Testis (tissue), 3 donors: Measurements from ENCODE around the gene CRACDL. TPM values are rescaled to one million over a fixed set of nuclear protein-coding genes. Genes with fewer than 3 reads are reported as not detected.

ENCODE experiments used
- DNase-seq: peaks from one replicate; pipeline ENCODE4 v3.0.0-alpha.2; 2019
- H3K27ac ChIP-seq, 2 donors: fragments of 200-600 bp; sonication (generic); one replicate each; pipeline ENCODE4 v1.5.1; 2019
- H3K27me3 ChIP-seq: fragments of 200-600 bp; sonication (generic); one replicate; pipeline ENCODE4 v1.5.1; 2019
- H3K36me3 ChIP-seq: fragments of 200-600 bp; sonication (generic); one replicate; pipeline ENCODE4 v1.5.1; 2017; ENCODE audit warnings: low read depth; ENCODE audit errors: missing control alignments
- H3K4me1 ChIP-seq: fragments of 200-600 bp; sonication (generic); one replicate; pipeline ENCODE4 v1.5.1; 2019
- H3K4me3 ChIP-seq, 2 donors: fragments of 200-600 bp; sonication (generic); one replicate each; pipeline ENCODE4 v1.5.1; 2017 to 2019
- H3K9me3 ChIP-seq: fragments of 200-600 bp; sonication (generic); one replicate; pipeline ENCODE4 v1.5.1; 2017
- CTCF ChIP-seq, 3 experiments: fragments of 450-650 bp in 2 of 3; fragments of 200-600 bp in 1 of 3; sonication (generic) in 1 of 3; IDR thresholded peaks; one replicate each; pipeline ENCODE4 v1.5.1; 2016 to 2019; ENCODE audit warnings: antibody characterized with exemption in 3 of 3, mild to moderate bottlenecking in 2 of 3, moderate library complexity in 1 of 3
- POLR2A ChIP-seq: fragments of 450-650 bp; IDR thresholded peaks from one replicate; pipeline ENCODE4 v1.6.1; 2017; ENCODE audit warnings: antibody characterized with exemption, mild to moderate bottlenecking, moderate library complexity
- WGBS, 2 donors: methylation state at CpG; one replicate each; pipeline ENCODE4 v1.1.5; 2018; 5-methylcytosine and 5-hydroxymethylcytosine counted together
- intact Hi-C: fragments of 100-400 bp; cut with DNase I; formaldehyde crosslinking; loops from one replicate; pipeline ENCODE4 v1.15.1; 2023; ENCODE audit warnings: low total_unique reads
- polyA plus RNA-seq: library from polyadenylated mRNA; stranded (reverse); fragments of 350-450 nt; fragmentation: Illumina TruSeq; extraction: RNeasy Lipid Tissue Mini Kit (QIAGEN cat#74804); gene quantifications from one replicate; pipeline ENCODE4 v1.2.3, GENCODE V29; 2014; ENCODE audit warnings: low read depth, low replicate concordance; ENCODE audit not compliant: insufficient read depth
- total RNA-seq, 2 donors: library from RNA; depleted of rRNA; stranded (reverse); fragments of >200 nt; gene quantifications; one replicate each; pipeline ENCODE4 v1.2.3, GENCODE V29; 2016

CRACDL gene
- total and polyA plus RNA-seq, 3 donors from 2014 or later = 8.4 to 30.4 (median 29.1) TPM

GRCh38 chr2:98854682-98855081 is 81.3 kb downstream of the CRACDL start:
- H3K4me1 ChIP-seq = no peaks in the 10 kb centered on the region
- no peaks in the 10 kb centered on the region for H3K9me3 ChIP-seq
- no peak overlapping the region for H3K27ac ChIP-seq
- no peak for TF ChIP-seq CTCF (IDR thresholded peaks at IDR 0.05)
- no peak for TF ChIP-seq POLR2A
- no peaks in the 10 kb centered on the region for H3K36me3 ChIP-seq
- intact Hi-C loops = no loop called here
- no peaks in the 10 kb centered on the region for H3K27me3 ChIP-seq
- no peak overlapping the region for H3K4me3 ChIP-seq
- WGBS, 2 donors = 91 to 97% methylated on average over 5 of the region's 5 CpGs
- no peak for DNase-seq

GRCh38 chr2:98852932-98853331 is 83.1 kb downstream of the CRACDL start:
- no peaks in the 10 kb centered on the region for H3K4me1 ChIP-seq
- 70 to 84% methylated on average over 2 of the region's 2 CpGs for WGBS, 2 donors
- H3K27me3 ChIP-seq = no peaks in the 10 kb centered on the region
- no peak overlapping the region for H3K27ac ChIP-seq
- TF ChIP-seq POLR2A (no peak), CTCF (IDR thresholded peaks at IDR 0.05) (no peak)
- no peak overlapping the region for H3K4me3 ChIP-seq
- intact Hi-C loops = no loop called here
- H3K9me3 ChIP-seq = no peaks in the 10 kb centered on the region
- H3K36me3 ChIP-seq = no peaks in the 10 kb centered on the region
- DNase-seq = no peak

- no peaks in the 10 kb centered on the region for H3K9me3 ChIP-seq
Observed at GRCh38 chr2:98850074-98850473, 86.0 kb downstream of the CRACDL start.

GRCh38 chr2:98849113-98849512 is 86.9 kb downstream of the CRACDL start:
- WGBS, 2 donors = 87 to 90% methylated on average over 5 of the region's 5 CpGs
- DNase-seq = no peak
- no peak overlapping the region for H3K27ac ChIP-seq
- intact Hi-C loops = no loop called here
- no peaks in the 10 kb centered on the region for H3K36me3 ChIP-seq
- no peaks in the 10 kb centered on the region for H3K4me1 ChIP-seq
- no peak overlapping the region for H3K4me3 ChIP-seq
- H3K27me3 ChIP-seq = no peaks in the 10 kb centered on the region
- TF ChIP-seq CTCF (IDR thresholded peaks at IDR 0.05) (no peak), POLR2A (no peak)
- no peaks in the 10 kb centered on the region for H3K9me3 ChIP-seq

More at GRCh38 chr2:98850074-98850473, 86.0 kb downstream of the CRACDL start:
- Histone ChIP-seq H3K27me3 (no peaks in the 10 kb centered on the region), H3K4me1 (no peaks in the 10 kb centered on the region), H3K4me3 (no peak overlapping the region), H3K36me3 (no peaks in the 10 kb centered on the region), H3K27ac (no peak overlapping the region)
- no peak for DNase-seq
- TF ChIP-seq CTCF (IDR thresholded peaks at IDR 0.05) = no peak
- TF ChIP-seq POLR2A = no peak
- 64 to 74% methylated on average over 10 of the region's 10 CpGs for WGBS, 2 donors
- intact Hi-C loops = no loop called here

- Histone ChIP-seq H3K27ac (no peak overlapping the region), H3K9me3 (no peaks in the 10 kb centered on the region), H3K27me3 (no peaks in the 10 kb centered on the region), H3K4me1 (no peaks in the 10 kb centered on the region), H3K4me3 (no peak overlapping the region), H3K36me3 (no peaks in the 10 kb centered on the region)
- WGBS, 2 donors = 57 to 58% methylated on average over 5 of the region's 5 CpGs
- DNase-seq = no peak
- no peak for TF ChIP-seq POLR2A
- no peak for TF ChIP-seq CTCF (IDR thresholded peaks at IDR 0.05)
- intact Hi-C loops = no loop called here
Observed at GRCh38 chr2:98847853-98848252, 88.2 kb downstream of the CRACDL start.
